H1 (cell line): ENCODE measurements around the gene DSTN. TPM values are rescaled to one million over a fixed set of nuclear protein-coding genes. Genes with fewer than 3 reads are reported as not detected.

Experiments
- CTCF ChIA-PET: fragments of 300-600 bp; sonication (Branson Sonifier 250); formaldehyde crosslinking; loops from one replicate; lab custom pipeline; 2021; ENCODE audit not compliant: partially characterized antibody; lab: Charles Lee
- POLR2A ChIA-PET: fragments of 300-600 bp; sonication (Branson Sonifier 250); formaldehyde crosslinking; loops from one replicate; lab custom pipeline; 2021; ENCODE audit warnings: inconsistent platforms; ENCODE audit not compliant: partially characterized antibody; lab: Charles Lee
- DNase-seq, 2 experiments: peaks; one replicate each; pipeline versions ENCODE4 v3.0.0 to v3.0.0-alpha.2; 2010 to 2022; ENCODE audit warnings: low spot score in 2 of 2, low read depth in 1 of 2, mixed read lengths in 1 of 2
- FAIRE-seq: peaks from 2 replicates; lab custom pipeline; 2011; peaks lifted over from hg19 to GRCh38; lab: Jason Lieb, UNC
- H2AFZ ChIP-seq: 2 replicates; pipeline ENCODE4 v1.8.1; 2012; ENCODE audit warnings: low read length, inconsistent platforms
- H2AK5ac ChIP-seq: 2 replicates; pipeline ENCODE4 v1.6.1; 2013; ENCODE audit warnings: low read depth, low read length
- H2BK120ac ChIP-seq: replicated peaks from 2 replicates; pipeline ENCODE3; 2013; ENCODE audit warnings: low read depth, low read length, inconsistent platforms
- H2BK12ac ChIP-seq: 2 replicates; pipeline ENCODE4 v1.6.1; 2013; ENCODE audit warnings: low read depth, low read length
- H2BK15ac ChIP-seq: 2 replicates; pipeline ENCODE4 v1.6.1; 2013; ENCODE audit warnings: low read length
- H2BK20ac ChIP-seq: 2 replicates; pipeline ENCODE4 v1.6.1; 2013; ENCODE audit warnings: low read length
- H2BK5ac ChIP-seq: 2 replicates; pipeline ENCODE4 v1.6.1; 2013; ENCODE audit warnings: low read depth, low read length
- H3K14ac ChIP-seq: 2 replicates; pipeline ENCODE4 v1.6.1; 2013; ENCODE audit warnings: inconsistent platforms; ENCODE audit not compliant: insufficient read length
- H3K18ac ChIP-seq: 2 replicates; pipeline ENCODE4 v1.6.1; 2013; ENCODE audit warnings: low read length; ENCODE audit errors: extremely low read depth
- H3K23ac ChIP-seq: 2 replicates; pipeline ENCODE4 v1.6.1; 2013; ENCODE audit warnings: inconsistent platforms; ENCODE audit not compliant: insufficient read length
- H3K23me2 ChIP-seq: 2 replicates; pipeline ENCODE4 v1.6.1; 2013; ENCODE audit warnings: low read depth, low read length
- H3K27ac ChIP-seq: 2 replicates; pipeline ENCODE4 v1.6.1; 2011; ENCODE audit warnings: low read depth, low read length, inconsistent platforms
- H3K27me3 ChIP-seq, 4 experiments: replicated peaks in 1 of 4; 1 replicate in 1 of 4; 2 replicates in 3 of 4; pipeline versions ENCODE4 v1.6.1 to v1.8.1; 2011 to 2013; ENCODE audit warnings: low read length in 3 of 4, mild to moderate bottlenecking in 3 of 4, inconsistent platforms in 2 of 4, mixed read lengths in 2 of 4, moderate library complexity in 1 of 4; ENCODE audit not compliant: control insufficient read depth in 3 of 4, insufficient read depth in 3 of 4; ENCODE audit errors: extremely low read depth in 1 of 4
- H3K36me3 ChIP-seq, 4 experiments: 2 replicates each; pipeline versions ENCODE4 v1.6.1 to v1.8.1; 2011 to 2013; ENCODE audit warnings: mild to moderate bottlenecking in 4 of 4, low read length in 3 of 4, moderate library complexity in 2 of 4, control low read depth in 1 of 4, inconsistent platforms in 1 of 4; ENCODE audit not compliant: insufficient read depth in 4 of 4, control insufficient read depth in 2 of 4
- H3K4ac ChIP-seq: replicated peaks from 2 replicates; pipeline ENCODE3; 2013; ENCODE audit warnings: low read length, low read depth, mixed read lengths, inconsistent platforms; ENCODE audit not compliant: insufficient read length
- H3K4me1 ChIP-seq, 4 experiments: replicated peaks in 1 of 4; 1 replicate in 1 of 4; 2 replicates in 3 of 4; pipeline versions ENCODE4 v1.6.1 to v1.8.1; 2011 to 2013; ENCODE audit warnings: low read length in 3 of 4, inconsistent platforms in 2 of 4, mixed read lengths in 1 of 4; ENCODE audit not compliant: insufficient read depth in 4 of 4, control insufficient read depth in 3 of 4
- H3K4me2 ChIP-seq, 2 experiments: 2 replicates each; pipeline versions ENCODE4 v1.6.1 to v1.8.1; 2011 to 2013; ENCODE audit warnings: low read depth in 2 of 2, low read length in 2 of 2, control low read depth in 1 of 2, inconsistent platforms in 1 of 2, mild to moderate bottlenecking in 1 of 2; ENCODE audit not compliant: insufficient read depth in 1 of 2
- H3K4me3 ChIP-seq, 4 experiments: fragments of 200-600, 300-600 bp in 1 of 4; sonication (generic), shearing (Covaris generic), sonication (Bioruptor Twin) in 1 of 4; 2 replicates each; pipeline versions ENCODE4 v1.5.1 to v1.8.1; 2011 to 2016; ENCODE audit warnings: low read length in 4 of 4, low read depth in 3 of 4, control low read depth in 2 of 4, inconsistent platforms in 2 of 4, mild to moderate bottlenecking in 2 of 4, mixed read lengths in 1 of 4, moderate library complexity in 1 of 4; ENCODE audit not compliant: insufficient read depth in 2 of 4; ENCODE audit errors: extremely low read depth in 1 of 4
- H3K56ac ChIP-seq: replicated peaks from 2 replicates; pipeline ENCODE3; 2013; ENCODE audit warnings: low read depth, mild to moderate bottlenecking, mixed read lengths, low read length, inconsistent platforms; ENCODE audit not compliant: insufficient read length
- H3K79me1 ChIP-seq: 2 replicates; pipeline ENCODE4 v1.6.1; 2013; ENCODE audit warnings: low read depth, low read length, control low read depth
- H3K79me2 ChIP-seq, 2 experiments: 2 replicates each; pipeline versions ENCODE4 v1.6.1 to v1.8.1; 2012 to 2013; ENCODE audit warnings: low read length in 2 of 2, mild to moderate bottlenecking in 2 of 2, inconsistent platforms in 1 of 2; ENCODE audit not compliant: insufficient read depth in 2 of 2, control insufficient read depth in 1 of 2
- H3K9ac ChIP-seq, 4 experiments: replicated peaks in 1 of 4; 1 replicate in 1 of 4; 2 replicates in 3 of 4; pipeline versions ENCODE4 v1.6.1 to v1.8.1; 2011 to 2013; ENCODE audit warnings: low read depth in 3 of 4, low read length in 3 of 4, control low read depth in 2 of 4, mild to moderate bottlenecking in 2 of 4, moderate library complexity in 2 of 4, inconsistent platforms in 1 of 4; ENCODE audit errors: extremely low read depth in 1 of 4
- H3K9me3 ChIP-seq, 2 experiments: 2 replicates each; pipeline versions ENCODE4 v1.6.1 to v1.8.1; 2012 to 2013; ENCODE audit warnings: mild to moderate bottlenecking in 2 of 2, moderate library complexity in 2 of 2, control low read depth in 1 of 2, inconsistent platforms in 1 of 2, low read depth in 1 of 2, low read length in 1 of 2, mixed read lengths in 1 of 2; ENCODE audit not compliant: insufficient read depth in 2 of 2
- H4K20me1 ChIP-seq, 2 experiments: replicated peaks in 1 of 2; 2 replicates each; pipeline versions ENCODE3 to v1.8.1; 2011 to 2013; ENCODE audit warnings: inconsistent platforms in 2 of 2, low read length in 2 of 2, mild to moderate bottlenecking in 1 of 2; ENCODE audit not compliant: insufficient read depth in 2 of 2, control insufficient read depth in 1 of 2
- H4K5ac ChIP-seq: 2 replicates; pipeline ENCODE4 v1.6.1; 2013; ENCODE audit warnings: low read length, low read depth, mixed read lengths, inconsistent platforms; ENCODE audit not compliant: insufficient read length
- H4K8ac ChIP-seq: 2 replicates; pipeline ENCODE4 v1.8.0; 2013; ENCODE audit warnings: mild to moderate bottlenecking, moderate library complexity, low read length, inconsistent platforms; ENCODE audit not compliant: insufficient read depth; ENCODE audit errors: extremely low read depth
- H4K91ac ChIP-seq: replicated peaks from 2 replicates; pipeline ENCODE3; 2013; ENCODE audit warnings: low read length, mixed read lengths, inconsistent platforms; ENCODE audit not compliant: insufficient read length
- CHD1 ChIP-seq: IDR thresholded peaks from 2 replicates; pipeline ENCODE4 v1.6.1; 2012; ENCODE audit warnings: low read depth, low read length, improper control_type of control experiment
- EGR1 ChIP-seq: IDR thresholded peaks from 2 replicates; pipeline ENCODE4 v1.6.1; 2011; ENCODE audit warnings: low read depth, low read length, borderline replicate concordance
- EP300 ChIP-seq, 2 experiments: IDR thresholded peaks; 1 replicate in 1 of 2; 2 replicates in 1 of 2; pipeline ENCODE4 v1.6.1; 2011 to 2012; ENCODE audit warnings: low read depth in 2 of 2, low read length in 2 of 2, mild to moderate bottlenecking in 2 of 2, borderline replicate concordance in 1 of 2, inconsistent platforms in 1 of 2, moderate library complexity in 1 of 2
- EZH2 ChIP-seq: fragments of 200-600 bp; sonication (generic); IDR thresholded peaks from 2 replicates; pipeline ENCODE4 v1.7.1; 2012; ENCODE audit warnings: low read depth, mild to moderate bottlenecking, moderate library complexity, low read length, inconsistent platforms; ENCODE audit not compliant: severe bottlenecking
- HDAC6 ChIP-seq: IDR thresholded peaks from one replicate; pipeline ENCODE4 v1.7.1; 2012; ENCODE audit warnings: low read depth, mild to moderate bottlenecking, inconsistent platforms, low read length, moderate library complexity
- JUN ChIP-seq: IDR thresholded peaks from 2 replicates; pipeline ENCODE4 v1.6.1; 2011; ENCODE audit warnings: low read depth, mild to moderate bottlenecking, improper control_type of control experiment, low read length
- KDM5A ChIP-seq: fragments of 200-600 bp; IDR thresholded peaks from 2 replicates; pipeline ENCODE4 v1.7.1; 2012; ENCODE audit warnings: mild to moderate bottlenecking, low read length, inconsistent platforms, mixed read lengths
- RBBP5 ChIP-seq: IDR thresholded peaks from 2 replicates; pipeline ENCODE4 v1.7.1; 2012; ENCODE audit warnings: low read depth, mild to moderate bottlenecking, inconsistent platforms, low read length, moderate library complexity, borderline replicate concordance
- RXRA ChIP-seq: IDR thresholded peaks from 2 replicates; pipeline ENCODE4 v1.6.1; 2011; ENCODE audit warnings: low read depth, mild to moderate bottlenecking, low read length, moderate library complexity; ENCODE audit not compliant: insufficient read depth
- SAP30 ChIP-seq: fragments of 300-600 bp; sonication (generic); IDR thresholded peaks from 2 replicates; pipeline ENCODE4 v1.7.1; 2012; ENCODE audit warnings: low read length, moderate library complexity, mild to moderate bottlenecking, inconsistent platforms; ENCODE audit not compliant: insufficient read depth, insufficient replicate concordance
- SIRT6 ChIP-seq: IDR thresholded peaks from one replicate; pipeline ENCODE4 v1.7.1; 2012; ENCODE audit warnings: low read length, inconsistent platforms
- SP4 ChIP-seq: IDR thresholded peaks from 2 replicates; pipeline ENCODE4 v1.6.1; 2012; ENCODE audit warnings: low read length, inconsistent platforms
- SUZ12 ChIP-seq: fragments of 200-600 bp; sonication (generic); IDR thresholded peaks from 2 replicates; pipeline ENCODE4 v1.6.1; 2012; ENCODE audit warnings: mild to moderate bottlenecking, inconsistent platforms, low read length, moderate library complexity, mixed read lengths
- WGBS, 2 experiments: shearing (Covaris generic) in 1 of 2; methylation state at CpG; one replicate each; pipeline versions ENCODE4 v1.1.6 to v1.1.7; 2013 to 2015; ENCODE audit warnings: low lambda C conversion rate in 2 of 2, mixed read lengths in 2 of 2, inconsistent platforms in 1 of 2, low coverage in 1 of 2, missing lambda C conversion rate in 1 of 2; ENCODE audit not compliant: insufficient replicate concordance in 2 of 2, insufficient coverage in 1 of 2, insufficient read length in 1 of 2; ENCODE audit errors: extremely low coverage in 1 of 2, missing lambda C conversion rate in 1 of 2; 5-methylcytosine and 5-hydroxymethylcytosine counted together
- polyA plus RNA-seq, 7 experiments: library from polyadenylated mRNA; depleted of rRNA in 3 of 7; stranded (reverse) in 5 of 7; unstranded in 2 of 7; fragments of >200 nt in 5 of 7; fragments of 200-250 nt in 2 of 7; gene quantifications; 1 replicate in 5 of 7; 2 replicates in 1 of 7; 4 replicates in 1 of 7; pipeline versions ENCODE4 v1.2.1 to v1.2.3, GENCODE V29; 2011 to 2013; ENCODE audit warnings: missing spikeins in 2 of 7, mixed read lengths in 2 of 7
- total RNA-seq: library from RNA; stranded (reverse); fragmentation: NEBNext Ultra II Directional; extraction: Animal tissue kit (Norgen Biotek cat#: 25700); gene quantifications from 2 replicates; pipeline ENCODE4 v1.2.1, GENCODE V29; 2021
- TF ChIP-seq, protein P1 (sequence below): IDR thresholded peaks from 2 replicates; pipeline ENCODE4 v1.6.1; 2012; ENCODE audit warnings: inconsistent platforms

The DSTN gene
- total and polyA plus RNA-seq, 2 of the 8 experiments (the other 6 are each of a cell fraction or from before 2014, with no cell fraction given): 43.3 to 208 TPM

DNA sequence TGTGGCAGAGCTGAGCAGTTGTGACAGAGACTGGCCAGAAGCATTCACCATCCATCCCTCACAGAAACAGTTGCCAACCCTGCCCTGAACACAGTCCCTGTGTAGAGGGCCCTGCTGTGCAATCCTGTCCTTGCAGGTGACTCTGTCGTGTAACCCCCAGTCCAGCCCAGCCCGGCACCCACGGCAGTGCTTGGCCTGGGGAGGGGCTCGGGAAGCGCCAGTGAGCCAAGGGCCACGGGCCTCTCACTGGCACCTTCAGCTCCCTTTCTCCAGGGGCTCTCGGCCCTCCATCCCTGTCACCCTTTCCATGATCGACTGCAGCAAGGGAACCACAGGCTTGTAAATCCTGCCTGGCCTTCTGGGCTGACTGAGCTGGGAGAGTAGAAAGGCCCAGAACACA lies 59.1 kb downstream of the DSTN start:
- no peak overlapping the region for H2BK20ac ChIP-seq
- H4K5ac ChIP-seq: no peak overlapping the region
- no peak overlapping the region for H2AK5ac ChIP-seq
- no peak overlapping the region for H2BK120ac ChIP-seq
- 96% methylated on average over 8 of the region's 8 CpGs; no CpG with 5 or more reads in 1 of the 2 experiments for WGBS, 2 experiments
- H3K18ac ChIP-seq: no peak overlapping the region; the same call in 1 of the 2 replicates
- no peaks in the 10 kb centered on the region for H3K23me2 ChIP-seq
- ChIA-PET POLR2A (interaction anchor here (1.3 to 1.4 kb wide), 3 partner anchors 9 to 16 kb away, joined by 3 to 7 read pairs (median 5); no protein-coding TSS in a partner anchor), CTCF (interaction anchor here (0.6 to 8.3 kb wide), 15 partner anchors 12 to 824 kb away, joined by 3 to 95 read pairs (median 3); no protein-coding TSS in a partner anchor)
- no peak overlapping the region for H2AFZ ChIP-seq
- no peaks in the 10 kb centered on the region for H3K27me3 ChIP-seq
- H2BK5ac ChIP-seq: no peak overlapping the region
- peaks cover 18 to 51% (median 39%) of the 10 kb centered on the region in 4 experiments for H3K36me3 ChIP-seq
- H3K4me1 ChIP-seq: no peaks in the 10 kb centered on the region
- H3K23ac ChIP-seq: no peak overlapping the region
- H3K56ac ChIP-seq: no peak overlapping the region
- H3K14ac ChIP-seq: no peak overlapping the region
- H2BK15ac ChIP-seq: no peak overlapping the region
- peaks cover 2% of the 10 kb centered on the region for H3K79me1 ChIP-seq
- H3K4ac ChIP-seq: no peak overlapping the region
- no peaks in the 10 kb centered on the region for H3K79me2 ChIP-seq
- H3K4me2 ChIP-seq: no peak overlapping the region
- H3K27ac ChIP-seq: no peak overlapping the region
- H4K8ac ChIP-seq: no peak overlapping the region
- H4K20me1 ChIP-seq: peaks cover 0 to 15% of the 10 kb centered on the region in 2 experiments
- H4K91ac ChIP-seq: no peak overlapping the region
- no peak overlapping the region for H2BK12ac ChIP-seq
- DNase-seq (no peak), FAIRE-seq (no peak)
- no peak overlapping the region for H3K4me3 ChIP-seq
- no peak overlapping the region for H3K9ac ChIP-seq
- no peaks in the 10 kb centered on the region for H3K9me3 ChIP-seq
- no peak for TF ChIP-seq SIRT6
- TF ChIP-seq KDM5A: no peak
- TF ChIP-seq JUN: no peak
- TF ChIP-seq EP300 (IDR thresholded peaks at IDR 0.05; ENCODE audit: borderline replicate concordance in 1 of 2, low read depth in 2 of 2, low read length in 2 of 2): no peak
- no peak for TF ChIP-seq EGR1
- TF ChIP-seq RBBP5: no peak
- TF ChIP-seq, protein P1, sequence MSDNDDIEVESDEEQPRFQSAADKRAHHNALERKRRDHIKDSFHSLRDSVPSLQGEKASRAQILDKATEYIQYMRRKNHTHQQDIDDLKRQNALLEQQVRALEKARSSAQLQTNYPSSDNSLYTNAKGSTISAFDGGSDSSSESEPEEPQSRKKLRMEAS: no peak
- no peak for TF ChIP-seq EZH2
- no peak for TF ChIP-seq SUZ12
- TF ChIP-seq SAP30: no peak
- TF ChIP-seq SP4: no peak
- no peak for TF ChIP-seq HDAC6
- no peak for TF ChIP-seq CHD1
- TF ChIP-seq RXRA: no peak
